Mesothelial cell of epicardium (in vitro differentiated cells): ENCODE measurements around the gene TPST1. TPM values are rescaled to one million over a fixed set of nuclear protein-coding genes. Genes with fewer than 3 reads are reported as not detected.

Experiments
- DNase-seq, 2 experiments: peaks; one replicate each; pipeline ENCODE4 v3.0.0; 2021; ENCODE audit warnings: low spot score in 2 of 2; ENCODE audit not compliant: unreplicated experiment in 2 of 2
- H3K27ac Mint-ChIP-seq: 2 replicates; pipeline ENCODE4 v1.8.0; 2021; ENCODE audit warnings: mixed read lengths
- H3K27me3 Mint-ChIP-seq: 2 replicates; pipeline ENCODE4 v1.8.0; 2021; ENCODE audit warnings: low read depth, mixed read lengths
- H3K36me3 Mint-ChIP-seq: 2 replicates; pipeline ENCODE4 v1.8.0; 2021; ENCODE audit warnings: mixed read lengths
- H3K4me1 Mint-ChIP-seq: 2 replicates; pipeline ENCODE4 v1.8.0; 2021; ENCODE audit warnings: mixed read lengths
- H3K4me3 Mint-ChIP-seq: 2 replicates; pipeline ENCODE4 v1.8.0; 2021; ENCODE audit warnings: mild to moderate bottlenecking, moderate library complexity, mixed read lengths
- H3K9me3 Mint-ChIP-seq: 2 replicates; pipeline ENCODE4 v1.8.0; 2021; ENCODE audit warnings: mixed read lengths
- CTCF ChIP-seq: fragments of 200-600 bp; sonication (generic); IDR thresholded peaks from one replicate; pipeline ENCODE4 v1.5.0; 2021; ENCODE audit warnings: antibody characterized with exemption; ENCODE audit not compliant: unreplicated experiment
- total RNA-seq: library from RNA; stranded (reverse); gene quantifications from 3 replicates; pipeline ENCODE4 v1.2.1, GENCODE V29; 2021

TPST1 gene
- total RNA-seq, 1 donor from 2014 or later: 37.7 TPM

- TF ChIP-seq CTCF: no peak
- Mint-ChIP-seq H3K4me1 (no peaks in the 10 kb centered on the region), H3K27me3 (no peaks in the 10 kb centered on the region), H3K4me3 (no peak overlapping the region), H3K27ac (no peak overlapping the region), H3K36me3 (peaks cover 5% of the 10 kb centered on the region), H3K9me3 (peaks cover 13% of the 10 kb centered on the region)
- no peak for DNase-seq
These were observed 143.4 kb downstream of the TPST1 start for GRCh38 chr7:66348531-66348930.

- no peak overlapping the region for H3K4me3 Mint-ChIP-seq
- no peak overlapping the region for H3K27ac Mint-ChIP-seq
- peaks cover 13% of the 10 kb centered on the region for H3K9me3 Mint-ChIP-seq
These were observed 143.8 kb downstream of the TPST1 start for GRCh38 chr7:66348959-66349358.

GRCh38 chr7:66352071-66352470 lies 146.9 kb downstream of the TPST1 start:
- H3K27me3 Mint-ChIP-seq: no peaks in the 10 kb centered on the region
- H3K4me3 Mint-ChIP-seq: no peak overlapping the region
- peaks cover 2% of the 10 kb centered on the region for H3K36me3 Mint-ChIP-seq
- H3K9me3 Mint-ChIP-seq: peaks cover 4% of the 10 kb centered on the region
- no peak for TF ChIP-seq CTCF
- no peak for DNase-seq
- no peaks in the 10 kb centered on the region for H3K4me1 Mint-ChIP-seq
- peak overlapping the region; percentile 34 for H3K27ac Mint-ChIP-seq

More at GRCh38 chr7:66348959-66349358, 143.8 kb downstream of the TPST1 start:
- H3K4me1 Mint-ChIP-seq: no peaks in the 10 kb centered on the region
- TF ChIP-seq CTCF: no peak
- no peak for DNase-seq
- H3K27me3 Mint-ChIP-seq: no peaks in the 10 kb centered on the region
- H3K36me3 Mint-ChIP-seq: peaks cover 5% of the 10 kb centered on the region

GRCh38 chr7:66353547-66353946 lies 148.4 kb downstream of the TPST1 start:
- no peak overlapping the region for H3K27ac Mint-ChIP-seq

GRCh38 chr7:66355756-66356155 lies 150.6 kb downstream of the TPST1 start:
- no peak overlapping the region for H3K27ac Mint-ChIP-seq
- H3K27me3 Mint-ChIP-seq: no peaks in the 10 kb centered on the region
- H3K4me1 Mint-ChIP-seq: no peaks in the 10 kb centered on the region
- no peaks in the 10 kb centered on the region for H3K9me3 Mint-ChIP-seq
- no peak overlapping the region for H3K4me3 Mint-ChIP-seq
- H3K36me3 Mint-ChIP-seq: peaks cover under 1% of the 10 kb centered on the region
- no peak for DNase-seq
- no peak for TF ChIP-seq CTCF

More at GRCh38 chr7:66353547-66353946, 148.4 kb downstream of the TPST1 start:
- no peaks in the 10 kb centered on the region for H3K36me3 Mint-ChIP-seq
- H3K27me3 Mint-ChIP-seq: no peaks in the 10 kb centered on the region
- no peaks in the 10 kb centered on the region for H3K4me1 Mint-ChIP-seq
- no peak overlapping the region for H3K4me3 Mint-ChIP-seq
- TF ChIP-seq CTCF: no peak
- no peaks in the 10 kb centered on the region for H3K9me3 Mint-ChIP-seq
- DNase-seq: no peak

GRCh38 chr7:66356277-66356721 lies 151.2 kb downstream of the TPST1 start:
- TF ChIP-seq CTCF: no peak
- Mint-ChIP-seq H3K9me3 (no peaks in the 10 kb centered on the region), H3K36me3 (peaks cover 2% of the 10 kb centered on the region), H3K4me3 (no peak overlapping the region), H3K27me3 (no peaks in the 10 kb centered on the region), H3K4me1 (no peaks in the 10 kb centered on the region), H3K27ac (no peak overlapping the region)
- no peak for DNase-seq
